H1 (cell line): ENCODE measurements around the gene TGFB1. TPM values are rescaled to one million over a fixed set of nuclear protein-coding genes. Genes with fewer than 3 reads are reported as not detected.

Experiments
- CTCF ChIA-PET: fragments of 300-600 bp; sonication (Branson Sonifier 250); formaldehyde crosslinking; loops from one replicate; lab custom pipeline; 2021; ENCODE audit not compliant: partially characterized antibody; lab: Charles Lee
- POLR2A ChIA-PET: fragments of 300-600 bp; sonication (Branson Sonifier 250); formaldehyde crosslinking; loops from one replicate; lab custom pipeline; 2021; ENCODE audit warnings: inconsistent platforms; ENCODE audit not compliant: partially characterized antibody; lab: Charles Lee
- DNase-seq, 2 experiments: peaks; one replicate each; pipeline versions ENCODE4 v3.0.0 to v3.0.0-alpha.2; 2010 to 2022; ENCODE audit warnings: low spot score in 2 of 2, low read depth in 1 of 2, mixed read lengths in 1 of 2
- FAIRE-seq: peaks from 2 replicates; lab custom pipeline; 2011; peaks lifted over from hg19 to GRCh38; lab: Jason Lieb, UNC
- H2AFZ ChIP-seq: 2 replicates; pipeline ENCODE4 v1.8.1; 2012; ENCODE audit warnings: low read length, inconsistent platforms
- H2AK5ac ChIP-seq: 2 replicates; pipeline ENCODE4 v1.6.1; 2013; ENCODE audit warnings: low read depth, low read length
- H2BK120ac ChIP-seq: replicated peaks from 2 replicates; pipeline ENCODE3; 2013; ENCODE audit warnings: low read depth, low read length, inconsistent platforms
- H2BK12ac ChIP-seq: 2 replicates; pipeline ENCODE4 v1.6.1; 2013; ENCODE audit warnings: low read depth, low read length
- H2BK15ac ChIP-seq: 2 replicates; pipeline ENCODE4 v1.6.1; 2013; ENCODE audit warnings: low read length
- H2BK20ac ChIP-seq: 2 replicates; pipeline ENCODE4 v1.6.1; 2013; ENCODE audit warnings: low read length
- H2BK5ac ChIP-seq: 2 replicates; pipeline ENCODE4 v1.6.1; 2013; ENCODE audit warnings: low read depth, low read length
- H3K14ac ChIP-seq: 2 replicates; pipeline ENCODE4 v1.6.1; 2013; ENCODE audit warnings: inconsistent platforms; ENCODE audit not compliant: insufficient read length
- H3K18ac ChIP-seq: 2 replicates; pipeline ENCODE4 v1.6.1; 2013; ENCODE audit warnings: low read length; ENCODE audit errors: extremely low read depth
- H3K23ac ChIP-seq: 2 replicates; pipeline ENCODE4 v1.6.1; 2013; ENCODE audit warnings: inconsistent platforms; ENCODE audit not compliant: insufficient read length
- H3K23me2 ChIP-seq: 2 replicates; pipeline ENCODE4 v1.6.1; 2013; ENCODE audit warnings: low read depth, low read length
- H3K27ac ChIP-seq: 2 replicates; pipeline ENCODE4 v1.6.1; 2011; ENCODE audit warnings: low read depth, low read length, inconsistent platforms
- H3K27me3 ChIP-seq, 4 experiments: replicated peaks in 1 of 4; 1 replicate in 1 of 4; 2 replicates in 3 of 4; pipeline versions ENCODE4 v1.6.1 to v1.8.1; 2011 to 2013; ENCODE audit warnings: low read length in 3 of 4, mild to moderate bottlenecking in 3 of 4, inconsistent platforms in 2 of 4, mixed read lengths in 2 of 4, moderate library complexity in 1 of 4; ENCODE audit not compliant: control insufficient read depth in 3 of 4, insufficient read depth in 3 of 4; ENCODE audit errors: extremely low read depth in 1 of 4
- H3K36me3 ChIP-seq, 4 experiments: 2 replicates each; pipeline versions ENCODE4 v1.6.1 to v1.8.1; 2011 to 2013; ENCODE audit warnings: mild to moderate bottlenecking in 4 of 4, low read length in 3 of 4, moderate library complexity in 2 of 4, control low read depth in 1 of 4, inconsistent platforms in 1 of 4; ENCODE audit not compliant: insufficient read depth in 4 of 4, control insufficient read depth in 2 of 4
- H3K4ac ChIP-seq: replicated peaks from 2 replicates; pipeline ENCODE3; 2013; ENCODE audit warnings: low read length, low read depth, mixed read lengths, inconsistent platforms; ENCODE audit not compliant: insufficient read length
- H3K4me1 ChIP-seq, 4 experiments: replicated peaks in 1 of 4; 1 replicate in 1 of 4; 2 replicates in 3 of 4; pipeline versions ENCODE4 v1.6.1 to v1.8.1; 2011 to 2013; ENCODE audit warnings: low read length in 3 of 4, inconsistent platforms in 2 of 4, mixed read lengths in 1 of 4; ENCODE audit not compliant: insufficient read depth in 4 of 4, control insufficient read depth in 3 of 4
- H3K4me2 ChIP-seq, 2 experiments: 2 replicates each; pipeline versions ENCODE4 v1.6.1 to v1.8.1; 2011 to 2013; ENCODE audit warnings: low read depth in 2 of 2, low read length in 2 of 2, control low read depth in 1 of 2, inconsistent platforms in 1 of 2, mild to moderate bottlenecking in 1 of 2; ENCODE audit not compliant: insufficient read depth in 1 of 2
- H3K4me3 ChIP-seq, 4 experiments: fragments of 200-600, 300-600 bp in 1 of 4; sonication (generic), shearing (Covaris generic), sonication (Bioruptor Twin) in 1 of 4; 2 replicates each; pipeline versions ENCODE4 v1.5.1 to v1.8.1; 2011 to 2016; ENCODE audit warnings: low read length in 4 of 4, low read depth in 3 of 4, control low read depth in 2 of 4, inconsistent platforms in 2 of 4, mild to moderate bottlenecking in 2 of 4, mixed read lengths in 1 of 4, moderate library complexity in 1 of 4; ENCODE audit not compliant: insufficient read depth in 2 of 4; ENCODE audit errors: extremely low read depth in 1 of 4
- H3K56ac ChIP-seq: replicated peaks from 2 replicates; pipeline ENCODE3; 2013; ENCODE audit warnings: low read depth, mild to moderate bottlenecking, mixed read lengths, low read length, inconsistent platforms; ENCODE audit not compliant: insufficient read length
- H3K79me1 ChIP-seq: 2 replicates; pipeline ENCODE4 v1.6.1; 2013; ENCODE audit warnings: low read depth, low read length, control low read depth
- H3K79me2 ChIP-seq, 2 experiments: 2 replicates each; pipeline versions ENCODE4 v1.6.1 to v1.8.1; 2012 to 2013; ENCODE audit warnings: low read length in 2 of 2, mild to moderate bottlenecking in 2 of 2, inconsistent platforms in 1 of 2; ENCODE audit not compliant: insufficient read depth in 2 of 2, control insufficient read depth in 1 of 2
- H3K9ac ChIP-seq, 4 experiments: replicated peaks in 1 of 4; 1 replicate in 1 of 4; 2 replicates in 3 of 4; pipeline versions ENCODE4 v1.6.1 to v1.8.1; 2011 to 2013; ENCODE audit warnings: low read depth in 3 of 4, low read length in 3 of 4, control low read depth in 2 of 4, mild to moderate bottlenecking in 2 of 4, moderate library complexity in 2 of 4, inconsistent platforms in 1 of 4; ENCODE audit errors: extremely low read depth in 1 of 4
- H3K9me3 ChIP-seq, 2 experiments: 2 replicates each; pipeline versions ENCODE4 v1.6.1 to v1.8.1; 2012 to 2013; ENCODE audit warnings: mild to moderate bottlenecking in 2 of 2, moderate library complexity in 2 of 2, control low read depth in 1 of 2, inconsistent platforms in 1 of 2, low read depth in 1 of 2, low read length in 1 of 2, mixed read lengths in 1 of 2; ENCODE audit not compliant: insufficient read depth in 2 of 2
- H4K20me1 ChIP-seq, 2 experiments: replicated peaks in 1 of 2; 2 replicates each; pipeline versions ENCODE3 to v1.8.1; 2011 to 2013; ENCODE audit warnings: inconsistent platforms in 2 of 2, low read length in 2 of 2, mild to moderate bottlenecking in 1 of 2; ENCODE audit not compliant: insufficient read depth in 2 of 2, control insufficient read depth in 1 of 2
- H4K5ac ChIP-seq: 2 replicates; pipeline ENCODE4 v1.6.1; 2013; ENCODE audit warnings: low read length, low read depth, mixed read lengths, inconsistent platforms; ENCODE audit not compliant: insufficient read length
- H4K8ac ChIP-seq: 2 replicates; pipeline ENCODE4 v1.8.0; 2013; ENCODE audit warnings: mild to moderate bottlenecking, moderate library complexity, low read length, inconsistent platforms; ENCODE audit not compliant: insufficient read depth; ENCODE audit errors: extremely low read depth
- H4K91ac ChIP-seq: replicated peaks from 2 replicates; pipeline ENCODE3; 2013; ENCODE audit warnings: low read length, mixed read lengths, inconsistent platforms; ENCODE audit not compliant: insufficient read length
- BCL11A ChIP-seq, 2 experiments: IDR thresholded peaks; one replicate each; pipeline ENCODE4 v1.6.1; 2011; ENCODE audit warnings: low read depth in 2 of 2, low read length in 2 of 2, mild to moderate bottlenecking in 2 of 2
- GABPA ChIP-seq: IDR thresholded peaks from 2 replicates; pipeline ENCODE4 v1.6.1; 2011; ENCODE audit warnings: mild to moderate bottlenecking, low read length, moderate library complexity, borderline replicate concordance; ENCODE audit not compliant: insufficient read depth
- JUND ChIP-seq: IDR thresholded peaks from 2 replicates; pipeline ENCODE4 v1.6.1; 2011; ENCODE audit warnings: mild to moderate bottlenecking, improper control_type of control experiment, low read length
- NANOG ChIP-seq: IDR thresholded peaks from 2 replicates; pipeline ENCODE4 v1.6.1; 2011; ENCODE audit warnings: low read length, low read depth, mild to moderate bottlenecking, inconsistent platforms; ENCODE audit not compliant: insufficient read depth, poor library complexity, severe bottlenecking
- SIX5 ChIP-seq: IDR thresholded peaks from 2 replicates; pipeline ENCODE4 v1.6.1; 2011; ENCODE audit warnings: mild to moderate bottlenecking, low read depth, low read length
- SUZ12 ChIP-seq: fragments of 200-600 bp; sonication (generic); IDR thresholded peaks from 2 replicates; pipeline ENCODE4 v1.6.1; 2012; ENCODE audit warnings: mild to moderate bottlenecking, inconsistent platforms, low read length, moderate library complexity, mixed read lengths
- WGBS, 2 experiments: shearing (Covaris generic) in 1 of 2; methylation state at CpG; one replicate each; pipeline versions ENCODE4 v1.1.6 to v1.1.7; 2013 to 2015; ENCODE audit warnings: low lambda C conversion rate in 2 of 2, mixed read lengths in 2 of 2, inconsistent platforms in 1 of 2, low coverage in 1 of 2, missing lambda C conversion rate in 1 of 2; ENCODE audit not compliant: insufficient replicate concordance in 2 of 2, insufficient coverage in 1 of 2, insufficient read length in 1 of 2; ENCODE audit errors: extremely low coverage in 1 of 2, missing lambda C conversion rate in 1 of 2; 5-methylcytosine and 5-hydroxymethylcytosine counted together
- polyA plus RNA-seq, 7 experiments: library from polyadenylated mRNA; depleted of rRNA in 3 of 7; stranded (reverse) in 5 of 7; unstranded in 2 of 7; fragments of >200 nt in 5 of 7; fragments of 200-250 nt in 2 of 7; gene quantifications; 1 replicate in 5 of 7; 2 replicates in 1 of 7; 4 replicates in 1 of 7; pipeline versions ENCODE4 v1.2.1 to v1.2.3, GENCODE V29; 2011 to 2013; ENCODE audit warnings: missing spikeins in 2 of 7, mixed read lengths in 2 of 7
- total RNA-seq: library from RNA; stranded (reverse); fragmentation: NEBNext Ultra II Directional; extraction: Animal tissue kit (Norgen Biotek cat#: 25700); gene quantifications from 2 replicates; pipeline ENCODE4 v1.2.1, GENCODE V29; 2021
- TF ChIP-seq, protein P1 (sequence below): IDR thresholded peaks from 2 replicates; pipeline ENCODE4 v1.6.1; 2012; ENCODE audit warnings: inconsistent platforms

TGFB1 gene
- total and polyA plus RNA-seq, 2 of the 8 experiments (the other 6 are each of a cell fraction or from before 2014, with no cell fraction given), result 1.7 to 10.6 TPM

GRCh38 chr19:41323023-41323422 lies 30.7 kb downstream of the TGFB1 start:
- H3K36me3 ChIP-seq, result peaks cover 5 to 17% (median 9%) of the 10 kb centered on the region in 4 experiments; a peak in 6 of 8 replicates
- no peak overlapping the region for H3K23ac ChIP-seq
- 93% methylated on average over 7 of the region's 7 CpGs; no CpG with 5 or more reads in 1 of the 2 experiments for WGBS, 2 experiments
- CTCF ChIA-PET, result interaction anchor here (1.1 to 2.5 kb wide), 8 partner anchors 12 to 104 kb away, joined by 3 to 15 read pairs (median 6); partner anchors contain the start of genes AXL, B9D2 and TGFB1
- H2AFZ ChIP-seq, result no peak overlapping the region
- H2AK5ac ChIP-seq, result no peak overlapping the region
- peak overlapping the region; percentile 81; the same call in 1 of the 2 replicates for H2BK15ac ChIP-seq
- 0 out of 2 replicates have a peak overlapping the region, but pooled peaks have one; percentile 19 for H3K27ac ChIP-seq
- peaks cover 3 to 19% of the 10 kb centered on the region in 2 experiments for H4K20me1 ChIP-seq
- H4K5ac ChIP-seq, result no peak overlapping the region
- H3K14ac ChIP-seq, result no peak overlapping the region
- TF ChIP-seq, protein P1, sequence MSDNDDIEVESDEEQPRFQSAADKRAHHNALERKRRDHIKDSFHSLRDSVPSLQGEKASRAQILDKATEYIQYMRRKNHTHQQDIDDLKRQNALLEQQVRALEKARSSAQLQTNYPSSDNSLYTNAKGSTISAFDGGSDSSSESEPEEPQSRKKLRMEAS, result no peak
- TF ChIP-seq BCL11A (IDR thresholded peaks at IDR 0.05; ENCODE audit: low read depth in 2 of 2, low read length in 2 of 2), result no peak
- no peak for TF ChIP-seq GABPA
- no peak for TF ChIP-seq SIX5
- TF ChIP-seq NANOG, result no peak
- no peak for TF ChIP-seq SUZ12
- TF ChIP-seq JUND, result no peak
- TF ChIP-seq, all 59 proteins: peak for 0
- Histone ChIP-seq H3K9ac (no peak overlapping the region), H3K79me2 (no peaks in the 10 kb centered on the region), H2BK20ac (no peak overlapping the region), H3K27me3 (peaks cover 0 to 6% (median 0%) of the 10 kb centered on the region in 4 experiments; a peak in 3 of 7 replicates), H4K8ac (no peak overlapping the region), H3K56ac (no peak overlapping the region), H4K91ac (no peak overlapping the region), H3K4ac (no peak overlapping the region), H3K4me2 (no peak overlapping the region), H3K23me2 (peaks cover 17% of the 10 kb centered on the region), H3K4me1 (peaks cover 15 to 36% (median 22%) of the 10 kb centered on the region in 4 experiments), H3K18ac (peak overlapping the region; percentile 32), H3K4me3 (no peak overlapping the region), H3K79me1 (no peaks in the 10 kb centered on the region; the same call in 1 of the 2 replicates), H3K9me3 (no peaks in the 10 kb centered on the region), H2BK5ac (peak overlapping the region; percentile 72; the same call in 1 of the 2 replicates), H2BK12ac (peak overlapping the region; percentile 75; the same call in 1 of the 2 replicates), H2BK120ac (no peak overlapping the region)
- no peak for FAIRE-seq
- POLR2A ChIA-PET, result interaction anchor here (0.8 to 12.6 kb wide), 5 partner anchors 15 to 59 kb away, joined by 3 to 137 read pairs (median 7); partner anchors contain the start of genes CCDC97 and HNRNPUL1
- DNase-seq, result no peak
